T-helper 2 cell treated with Interferon-gamma antibody and Interleukin-4, amounts not matched to agents 5 μg/mL and 100 μg/mL, for 36 hours (primary cell): ENCODE results near the gene RAB43.
"Not testable (repeated sequence)": the region's sequence is repeated elsewhere in the genome, so short reads cannot be mapped to it uniquely, and the experiment has no call there.

Experiments
- DNase-seq: peaks from one replicate; pipeline ENCODE4 v3.0.0; 2021; ENCODE audit warnings: low spot score
- H3K27ac Mint-ChIP-seq: one replicate; pipeline ENCODE4 v1.8.0; 2021; ENCODE audit warnings: mild to moderate bottlenecking, mixed read lengths
- H3K27me3 Mint-ChIP-seq: one replicate; pipeline ENCODE4 v1.8.0; 2021; ENCODE audit warnings: low read depth, mixed read lengths
- H3K36me3 Mint-ChIP-seq: one replicate; pipeline ENCODE4 v1.8.0; 2021; ENCODE audit warnings: low read depth, mixed read lengths
- H3K4me1 Mint-ChIP-seq: one replicate; pipeline ENCODE4 v1.8.0; 2021; ENCODE audit warnings: low read depth, mixed read lengths
- H3K4me3 Mint-ChIP-seq: one replicate; pipeline ENCODE4 v1.8.0; 2022; ENCODE audit warnings: mild to moderate bottlenecking, moderate library complexity, mixed read lengths
- H3K9me3 Mint-ChIP-seq: one replicate; pipeline ENCODE4 v1.8.0; 2021; ENCODE audit warnings: mixed read lengths

RAB43 gene

DNA sequence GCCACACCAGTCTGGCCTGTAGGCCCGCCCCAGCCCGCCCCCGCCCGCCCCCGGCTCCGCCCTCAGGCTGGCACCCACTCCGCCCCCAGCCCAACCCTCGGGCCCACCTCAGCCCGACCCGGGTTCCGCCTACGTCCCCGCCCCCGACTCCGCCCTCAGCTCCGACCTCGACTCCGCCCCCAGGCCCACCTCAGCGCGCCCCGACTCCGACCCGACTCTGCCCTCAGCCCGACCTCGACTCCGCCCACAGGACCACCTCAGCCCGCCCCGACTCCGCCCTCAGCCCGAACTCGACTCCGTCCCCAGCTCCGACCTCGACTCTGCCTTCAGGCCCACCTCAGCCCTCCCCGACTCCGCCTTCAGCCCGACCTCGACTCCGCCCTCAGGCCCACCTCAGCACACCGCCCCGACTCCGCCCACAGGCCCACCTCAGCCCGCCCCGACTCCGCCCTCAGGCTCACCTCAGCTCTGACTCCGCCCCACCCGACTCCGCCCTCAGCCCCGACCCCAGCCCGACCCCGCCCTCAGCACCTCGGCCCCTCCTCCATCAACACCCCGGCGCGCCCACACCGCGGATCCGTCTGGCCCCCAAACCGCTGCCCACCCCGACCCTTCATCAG, at the start of gene RAB43:
TSS of gene RAB43 (minus strand) at position 13 of the 620 bp plus-strand sequence. CDS start 315 bp downstream, outside the sequence.
- DNase-seq, result peak; percentile 75
- H3K27ac Mint-ChIP-seq, result peak within 1 kb of the TSS; percentile 95
- H3K9me3 Mint-ChIP-seq, result no peaks in the 10 kb centered on the region
- peaks cover 45% of the 10 kb centered on the region for H3K4me1 Mint-ChIP-seq
- H3K27me3 Mint-ChIP-seq, result no peaks in the 10 kb centered on the region
- peaks cover 41% of the 10 kb centered on the region for H3K36me3 Mint-ChIP-seq
- peak within 1 kb of the TSS; percentile 93 for H3K4me3 Mint-ChIP-seq

DNA sequence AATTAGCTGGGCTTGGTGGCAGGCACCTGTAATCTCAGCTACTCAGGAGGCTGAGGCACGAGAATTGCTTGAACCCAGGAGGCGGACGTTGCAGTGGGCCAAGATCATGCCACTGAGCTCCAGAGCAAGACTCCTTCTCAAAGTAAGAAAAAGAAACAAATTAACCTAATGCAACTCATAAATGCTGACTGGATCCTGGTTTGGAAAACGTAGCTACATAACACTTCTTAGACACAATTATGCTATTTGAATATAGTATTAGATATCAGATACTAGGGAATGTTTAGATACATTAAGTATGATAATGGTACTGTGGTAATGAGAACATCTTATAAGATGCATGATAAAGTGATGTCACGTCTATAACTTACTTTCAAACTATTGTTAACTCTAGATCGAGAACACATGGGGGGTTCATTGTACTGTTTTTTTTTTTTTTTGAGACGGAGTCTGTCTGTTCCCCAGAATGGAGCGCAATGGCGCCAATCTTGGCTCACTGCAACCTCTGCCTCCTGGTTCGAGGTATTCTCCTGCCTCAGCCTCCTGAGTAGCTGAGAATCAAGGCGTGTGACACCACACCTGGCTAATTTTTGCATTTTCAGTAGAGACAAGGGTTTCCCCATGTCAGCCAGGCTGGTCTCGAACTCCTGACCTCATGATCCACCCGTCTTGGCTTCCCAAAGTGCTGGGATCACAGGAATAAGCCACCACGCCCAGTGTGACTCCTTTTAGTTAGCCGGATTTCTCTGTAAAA, 45.2 kb upstream of the RAB43 start:
- Mint-ChIP-seq H3K4me3 (no peak overlapping the region), H3K27ac (no peak overlapping the region), H3K9me3 (no peaks in the 10 kb centered on the region), H3K36me3 (peaks cover 48% of the 10 kb centered on the region), H3K4me1 (peaks cover 26% of the 10 kb centered on the region), H3K27me3 (no peaks in the 10 kb centered on the region)
- no peak for DNase-seq

DNA sequence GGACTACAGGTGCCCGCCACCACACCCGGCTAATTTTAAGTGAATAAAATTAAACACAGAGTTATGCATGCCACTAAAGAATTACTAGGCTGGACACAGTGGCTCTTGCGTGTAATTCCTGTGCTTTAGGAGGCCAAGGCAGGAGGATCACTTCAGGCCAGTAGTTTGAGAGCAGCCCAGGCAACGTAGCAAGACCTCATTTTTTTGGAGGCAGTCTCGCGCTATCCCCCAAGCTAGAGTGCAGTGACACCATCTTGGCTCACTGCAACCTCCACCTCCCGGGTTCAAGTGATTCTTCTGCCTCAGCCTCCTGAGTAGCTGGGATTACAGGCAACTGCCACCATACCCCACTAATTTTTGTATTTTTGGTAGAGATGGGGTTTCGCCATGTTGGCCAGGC, 44.0 kb upstream of the RAB43 start:
- peaks cover 23% of the 10 kb centered on the region for H3K4me1 Mint-ChIP-seq
- not testable (repeated sequence) for H3K9me3 Mint-ChIP-seq, DNase-seq, H3K27me3 Mint-ChIP-seq, H3K4me3 Mint-ChIP-seq, H3K27ac Mint-ChIP-seq
- H3K36me3 Mint-ChIP-seq, result peaks cover 41% of the 10 kb centered on the region

DNA sequence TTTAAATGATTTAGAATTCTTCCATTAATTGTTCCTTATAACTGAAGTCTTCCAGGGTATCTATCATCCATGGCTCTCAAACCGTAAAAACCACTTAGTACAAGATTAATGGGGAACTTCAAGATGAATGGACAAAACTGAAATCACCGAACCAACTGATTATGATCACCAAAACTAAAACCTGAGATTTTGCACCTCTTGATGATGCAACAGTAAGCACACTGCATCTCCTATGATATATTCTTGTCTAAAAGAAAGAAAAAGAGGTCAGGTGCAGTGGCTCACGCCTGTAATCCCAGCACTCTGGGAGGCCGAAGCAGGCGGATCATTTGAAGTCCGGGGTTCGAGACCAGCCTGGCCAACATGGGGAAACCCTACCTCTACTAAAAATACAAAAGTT, 42.9 kb upstream of the RAB43 start:
- no peak for DNase-seq
- H3K4me3 Mint-ChIP-seq, result no peak overlapping the region
- peaks cover 24% of the 10 kb centered on the region for H3K4me1 Mint-ChIP-seq
- H3K36me3 Mint-ChIP-seq, result peaks cover 33% of the 10 kb centered on the region
- no peak overlapping the region for H3K27ac Mint-ChIP-seq
- no peaks in the 10 kb centered on the region for H3K9me3 Mint-ChIP-seq
- H3K27me3 Mint-ChIP-seq, result no peaks in the 10 kb centered on the region

DNA sequence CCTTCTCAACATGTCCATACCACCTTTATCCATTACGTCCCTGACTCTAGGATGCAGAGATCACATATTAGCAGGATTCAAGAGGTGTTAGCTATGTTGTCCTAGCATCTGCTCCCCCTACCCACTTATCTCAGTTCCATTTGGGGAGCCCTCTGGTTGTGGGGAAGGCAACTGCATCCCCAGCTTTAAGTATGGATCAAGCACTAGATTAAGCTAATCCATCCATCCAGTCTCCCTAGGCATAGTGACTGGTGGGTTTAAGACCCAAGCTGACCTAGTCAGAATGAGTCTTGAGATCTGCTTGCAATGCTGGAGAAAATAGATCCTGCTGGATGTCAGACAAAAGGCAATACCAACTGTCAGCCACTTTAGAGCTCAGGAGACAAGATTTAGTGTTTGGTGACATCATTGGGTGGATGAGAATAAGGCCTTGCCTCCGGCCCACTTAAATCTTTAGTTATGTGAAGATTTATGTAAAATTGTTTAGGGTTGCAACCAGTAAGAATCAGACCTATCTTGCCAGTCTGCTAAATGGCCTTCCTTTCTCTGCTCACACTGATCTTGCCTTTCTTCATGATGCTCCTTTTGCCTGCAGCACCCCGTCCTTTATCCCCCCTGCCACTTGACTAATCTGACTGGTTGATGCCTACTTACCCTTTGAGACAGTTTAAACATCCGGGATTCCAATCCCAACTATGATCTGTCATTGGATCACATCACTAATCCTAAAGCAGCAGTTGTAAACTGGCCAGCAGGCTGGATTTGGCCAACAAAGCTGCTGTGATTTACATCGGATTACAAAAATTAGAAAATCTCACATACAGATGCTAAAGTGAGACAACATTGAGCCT, 41.4 kb upstream of the RAB43 start:
- H3K36me3 Mint-ChIP-seq, result peaks cover 41% of the 10 kb centered on the region
- peak; percentile 10 for DNase-seq
- peaks cover 33% of the 10 kb centered on the region for H3K4me1 Mint-ChIP-seq
- H3K4me3 Mint-ChIP-seq, result peak overlapping the region; percentile 98
- H3K27me3 Mint-ChIP-seq, result no peaks in the 10 kb centered on the region
- H3K27ac Mint-ChIP-seq, result peak overlapping the region; percentile 99
- no peaks in the 10 kb centered on the region for H3K9me3 Mint-ChIP-seq

DNA sequence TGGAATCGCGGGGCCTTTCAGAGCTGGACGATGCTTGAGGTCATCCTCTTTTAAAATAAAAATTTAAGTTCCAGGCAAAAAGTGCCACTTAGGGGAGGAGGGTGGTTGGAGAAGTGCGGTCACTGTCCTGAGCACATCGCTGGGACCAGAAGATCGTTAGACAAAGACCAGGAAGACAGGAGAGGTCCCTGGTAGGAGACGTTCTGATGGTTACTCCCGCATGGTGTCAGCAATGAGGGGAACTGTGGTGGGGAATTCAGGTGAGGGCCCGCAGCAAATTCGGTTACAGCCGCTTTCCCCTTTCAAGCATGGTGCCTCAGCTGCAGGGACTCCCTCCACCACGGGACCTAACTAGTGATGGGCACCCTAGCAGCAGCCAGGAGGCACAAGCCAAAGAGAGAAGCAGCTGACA, 40.3 kb upstream of the RAB43 start:
- Mint-ChIP-seq H3K4me3 (peak overlapping the region; percentile 98), H3K27me3 (no peaks in the 10 kb centered on the region), H3K36me3 (peaks cover 31% of the 10 kb centered on the region), H3K4me1 (peaks cover 33% of the 10 kb centered on the region), H3K9me3 (no peaks in the 10 kb centered on the region), H3K27ac (peak overlapping the region; percentile 99)
- DNase-seq, result peak; percentile 13

DNA sequence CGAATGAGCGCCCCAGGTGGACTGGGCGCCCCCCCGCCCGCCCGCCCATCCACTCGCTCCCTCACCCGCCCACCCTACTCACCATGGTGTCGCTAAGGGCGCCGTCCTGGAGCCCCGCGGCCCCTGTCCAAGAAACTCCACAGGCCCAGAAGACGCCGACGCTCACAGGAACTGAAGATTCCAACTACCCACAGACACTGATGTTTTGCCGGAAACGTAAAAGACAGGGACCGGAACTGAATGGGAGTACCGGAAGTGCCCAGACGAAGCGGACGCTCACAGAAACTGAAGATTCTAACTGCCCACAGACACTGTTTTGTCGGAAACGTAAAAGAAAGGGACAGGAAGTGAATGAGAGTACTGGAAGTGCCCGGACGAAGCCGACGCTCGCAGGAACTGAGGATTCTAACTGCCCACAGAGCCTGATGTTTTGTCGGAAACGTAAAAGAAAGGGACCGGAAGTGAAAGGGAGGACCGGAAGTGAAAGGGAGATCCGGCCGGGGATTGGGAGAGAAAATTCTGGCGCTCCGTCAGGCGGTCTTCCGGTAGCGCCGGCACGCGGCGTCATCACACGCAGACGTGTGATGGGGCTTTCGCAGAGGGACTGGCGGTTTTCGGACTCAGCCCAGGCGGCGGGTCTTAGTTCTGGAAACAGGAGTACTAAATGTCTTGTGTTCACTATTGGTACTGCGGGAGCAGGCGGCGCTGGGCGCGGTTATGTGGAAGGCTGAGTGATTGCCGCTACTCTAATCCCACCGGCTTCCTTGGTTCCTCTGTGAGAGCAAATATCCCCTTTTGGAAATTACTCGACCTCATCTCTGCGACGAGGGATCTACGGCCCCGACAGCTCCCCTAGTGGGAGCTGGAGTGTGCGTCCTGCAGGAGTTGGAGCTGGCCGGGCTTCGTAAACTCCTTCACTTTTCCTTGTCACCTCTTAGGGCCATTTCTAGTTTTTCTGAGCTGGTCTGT, 39.6 kb upstream of the RAB43 start, which contains the start of gene ISY1:
TSS of gene ISY1 (minus strand) at position 173 of the 969 bp plus-strand sequence. CDS start at position 85, 88 bp downstream.
- H3K4me1 Mint-ChIP-seq, result peaks cover 30% of the 10 kb centered on the region
- no peaks in the 10 kb centered on the region for H3K27me3 Mint-ChIP-seq

DNA sequence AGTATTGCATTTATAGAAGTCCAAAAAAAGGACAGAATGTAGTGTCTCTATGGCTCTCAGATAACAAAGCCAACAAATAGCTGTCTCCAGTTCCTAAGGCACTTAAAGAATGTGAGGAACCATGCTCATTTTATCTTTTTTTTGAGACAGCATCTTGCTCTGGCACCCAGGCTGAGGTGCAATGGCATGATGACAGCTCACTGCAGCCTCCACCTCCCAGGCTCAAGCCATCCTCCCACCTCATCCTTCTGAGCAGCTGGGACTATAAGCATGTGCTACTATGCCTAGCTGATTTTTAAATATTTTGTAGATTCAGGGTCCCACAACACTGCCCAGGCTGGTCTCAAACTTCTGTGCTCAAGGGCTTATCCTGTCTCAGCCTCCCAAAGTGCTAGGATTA, 23.2 kb upstream of the RAB43 start:
- DNase-seq, result no peak
- no peak overlapping the region for H3K4me3 Mint-ChIP-seq
- peaks cover 25% of the 10 kb centered on the region for H3K36me3 Mint-ChIP-seq
- no peaks in the 10 kb centered on the region for H3K27me3 Mint-ChIP-seq
- no peaks in the 10 kb centered on the region for H3K4me1 Mint-ChIP-seq
- no peak overlapping the region for H3K27ac Mint-ChIP-seq
- H3K9me3 Mint-ChIP-seq, result no peaks in the 10 kb centered on the region

More for the DNA sequence above, 39.6 kb upstream of the RAB43 start, which contains the start of gene ISY1:
- peaks cover 27% of the 10 kb centered on the region for H3K36me3 Mint-ChIP-seq
- H3K4me3 Mint-ChIP-seq, result peak within 1 kb of the TSS; percentile 98
- H3K27ac Mint-ChIP-seq, result peak within 1 kb of the TSS; percentile 99
- H3K9me3 Mint-ChIP-seq, result no peaks in the 10 kb centered on the region
- peak; percentile 92 for DNase-seq

DNA sequence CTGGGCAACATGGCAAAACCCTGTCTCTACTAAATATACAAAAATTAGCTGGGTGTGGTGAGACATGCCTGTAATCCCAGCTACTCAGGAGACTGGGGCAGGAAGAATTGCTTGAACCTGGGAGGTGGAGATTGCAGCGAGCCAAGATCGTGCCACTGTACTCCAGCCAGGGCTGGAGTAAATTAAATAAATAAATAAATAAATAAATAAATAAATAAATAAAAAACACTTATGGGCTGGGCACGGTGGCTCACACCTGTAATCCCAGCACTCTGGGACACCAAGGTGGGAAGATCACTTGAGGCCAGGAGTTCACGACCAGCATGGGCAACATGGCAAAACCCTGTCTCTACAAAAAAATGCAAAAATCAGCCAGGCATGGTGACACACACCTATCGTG, 19.4 kb upstream of the RAB43 start:
- DNase-seq, result not testable (repeated sequence)
- peaks cover 30% of the 10 kb centered on the region for H3K36me3 Mint-ChIP-seq

DNA sequence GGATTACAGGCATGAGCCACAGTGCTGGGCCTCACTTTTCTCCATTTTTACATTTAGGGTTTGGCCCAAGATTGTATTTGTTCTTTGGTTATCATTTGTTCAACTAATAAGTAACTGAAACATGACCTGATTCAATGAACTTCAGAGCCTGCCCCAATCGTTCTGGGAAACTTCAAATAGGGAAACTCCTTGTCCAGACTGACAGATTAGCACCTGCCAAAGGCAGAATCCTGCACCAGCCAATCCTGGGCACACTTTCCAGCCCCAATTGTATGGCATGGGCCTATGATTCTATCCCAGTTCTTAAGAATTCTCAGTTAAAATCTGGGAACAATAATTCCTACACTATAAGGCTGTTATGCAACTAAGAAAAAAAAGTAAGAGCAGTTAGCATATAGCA, 18.3 kb upstream of the RAB43 start:
- no peaks in the 10 kb centered on the region for H3K9me3 Mint-ChIP-seq

More for the DNA sequence above, 19.4 kb upstream of the RAB43 start:
- H3K27ac Mint-ChIP-seq, H3K4me1 Mint-ChIP-seq, H3K9me3 Mint-ChIP-seq, H3K4me3 Mint-ChIP-seq, H3K27me3 Mint-ChIP-seq: not testable (repeated sequence)

DNA sequence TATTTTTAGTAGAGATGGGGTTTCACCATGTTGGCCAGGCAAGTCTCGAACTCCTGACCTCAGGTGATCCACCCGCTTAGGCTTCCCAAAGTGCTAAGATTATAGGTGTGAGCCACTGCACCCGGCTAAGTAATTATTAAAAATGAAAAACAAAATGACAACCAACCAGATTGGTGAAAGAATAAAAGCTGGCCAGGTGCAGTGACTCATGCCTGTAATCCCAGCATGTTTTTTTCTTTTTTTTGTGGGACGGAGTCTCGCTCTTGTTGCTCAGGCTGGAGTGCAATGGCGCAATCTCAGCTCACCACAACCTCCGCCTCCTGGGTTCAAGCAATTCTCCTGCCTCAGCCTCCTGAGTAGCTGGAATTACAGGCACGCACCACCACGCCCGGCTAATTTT, 14.7 kb upstream of the RAB43 start:
- DNase-seq, H3K27ac Mint-ChIP-seq, H3K9me3 Mint-ChIP-seq, H3K27me3 Mint-ChIP-seq, H3K4me1 Mint-ChIP-seq, H3K4me3 Mint-ChIP-seq: not testable (repeated sequence)
- H3K36me3 Mint-ChIP-seq, result peaks cover 42% of the 10 kb centered on the region

More for the DNA sequence above, 18.3 kb upstream of the RAB43 start:
- Mint-ChIP-seq H3K36me3 (peaks cover 24% of the 10 kb centered on the region), H3K27ac (no peak overlapping the region), H3K4me1 (no peaks in the 10 kb centered on the region), H3K4me3 (no peak overlapping the region), H3K27me3 (no peaks in the 10 kb centered on the region)
- DNase-seq, result no peak

DNA sequence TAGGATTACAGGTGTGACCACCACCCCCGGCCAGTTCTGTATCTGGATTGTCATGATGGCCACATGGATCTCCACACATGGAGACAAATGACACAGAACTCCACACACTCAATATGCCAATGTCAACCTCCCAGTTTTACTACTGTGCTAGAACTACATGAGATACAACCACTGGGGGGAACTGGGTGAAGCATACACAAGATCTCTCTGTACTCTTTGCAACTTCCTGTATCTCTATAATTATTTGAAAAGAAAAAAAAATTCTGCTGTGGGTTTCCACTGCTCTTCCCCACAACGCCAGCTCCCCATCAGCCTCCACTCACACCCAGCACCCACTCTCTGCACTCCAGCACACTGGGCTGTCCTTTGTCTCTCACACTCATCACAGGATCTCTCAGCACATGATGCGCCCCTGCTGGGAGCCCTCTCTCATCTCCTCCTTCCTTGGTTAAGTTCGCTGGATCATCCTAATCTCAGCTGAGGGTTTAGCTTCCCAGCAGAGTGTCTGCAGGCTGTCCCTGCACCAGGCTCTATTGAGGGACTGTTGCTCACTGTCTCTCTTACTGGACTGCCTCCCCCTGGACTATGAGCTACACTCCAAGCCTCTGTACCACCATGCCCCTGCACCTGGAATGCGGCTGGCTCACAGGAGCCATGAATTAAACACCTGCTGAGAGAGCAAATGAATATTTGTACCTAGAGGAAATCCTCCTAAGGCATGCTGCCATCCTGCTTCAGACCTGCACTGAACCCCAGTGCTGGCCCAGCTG, 10.7 kb upstream of the RAB43 start:
- H3K4me1 Mint-ChIP-seq, result peaks cover 2% of the 10 kb centered on the region
- peaks cover 46% of the 10 kb centered on the region for H3K36me3 Mint-ChIP-seq
- DNase-seq, result no peak
- H3K27ac Mint-ChIP-seq, result no peak overlapping the region
- no peak overlapping the region for H3K4me3 Mint-ChIP-seq
- no peaks in the 10 kb centered on the region for H3K27me3 Mint-ChIP-seq
- H3K9me3 Mint-ChIP-seq, result no peaks in the 10 kb centered on the region
